Measurements from ENCODE around the gene ZFYVE9.

GRCh38 chr1:52240592-52241210 lies 98.8 kb downstream of the ZFYVE9 start:
- TF ChIP-seq CTCF (IDR thresholded peaks at IDR 0.05) (no peak), POLR2A (IDR thresholded peaks at IDR 0.05) (no peak)
